ENCODE results near the gene CDK16.

Gene CDK16

DNA sequence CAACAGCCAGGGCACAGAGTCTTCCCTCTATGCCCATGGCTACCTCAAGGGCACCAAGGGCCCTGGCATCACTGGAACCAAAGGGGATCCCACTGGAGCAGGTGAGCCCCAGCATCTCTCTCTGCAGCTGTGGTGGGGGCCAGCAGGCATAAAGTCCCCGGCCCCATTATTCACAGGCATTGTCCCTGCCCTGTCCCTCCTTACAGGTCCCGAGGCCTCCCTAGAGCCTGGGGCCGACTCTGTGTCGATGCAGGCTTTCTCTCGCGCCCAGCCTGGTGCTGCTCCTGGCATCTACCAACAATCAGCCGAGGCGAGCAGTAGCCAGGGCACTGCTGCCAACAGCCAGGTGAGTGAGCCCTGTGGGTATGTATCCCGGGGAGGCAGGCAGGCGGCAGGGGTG lies 37.2 kb upstream of the CDK16 start:
- TF ChIP-seq, protein P1, sequence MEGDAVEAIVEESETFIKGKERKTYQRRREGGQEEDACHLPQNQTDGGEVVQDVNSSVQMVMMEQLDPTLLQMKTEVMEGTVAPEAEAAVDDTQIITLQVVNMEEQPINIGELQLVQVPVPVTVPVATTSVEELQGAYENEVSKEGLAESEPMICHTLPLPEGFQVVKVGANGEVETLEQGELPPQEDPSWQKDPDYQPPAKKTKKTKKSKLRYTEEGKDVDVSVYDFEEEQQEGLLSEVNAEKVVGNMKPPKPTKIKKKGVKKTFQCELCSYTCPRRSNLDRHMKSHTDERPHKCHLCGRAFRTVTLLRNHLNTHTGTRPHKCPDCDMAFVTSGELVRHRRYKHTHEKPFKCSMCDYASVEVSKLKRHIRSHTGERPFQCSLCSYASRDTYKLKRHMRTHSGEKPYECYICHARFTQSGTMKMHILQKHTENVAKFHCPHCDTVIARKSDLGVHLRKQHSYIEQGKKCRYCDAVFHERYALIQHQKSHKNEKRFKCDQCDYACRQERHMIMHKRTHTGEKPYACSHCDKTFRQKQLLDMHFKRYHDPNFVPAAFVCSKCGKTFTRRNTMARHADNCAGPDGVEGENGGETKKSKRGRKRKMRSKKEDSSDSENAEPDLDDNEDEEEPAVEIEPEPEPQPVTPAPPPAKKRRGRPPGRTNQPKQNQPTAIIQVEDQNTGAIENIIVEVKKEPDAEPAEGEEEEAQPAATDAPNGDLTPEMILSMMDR (conservative IDR thresholded peaks at IDR 0.05; ENCODE audit: low read depth, low read length): no peak
- no peaks in the 10 kb centered on the region for H3K27me3 ChIP-seq (ENCODE audit: insufficient read depth, low read depth)
- no peaks in the 10 kb centered on the region for H4K20me1 ChIP-seq (ENCODE audit: insufficient read depth)
- H2AFZ ChIP-seq (ENCODE audit: low read depth): no peak overlapping the region
- H3K79me2 ChIP-seq (ENCODE audit: insufficient read depth, low read depth): no peaks in the 10 kb centered on the region
- no peak overlapping the region for H3K4me3 ChIP-seq (IDR thresholded peaks at IDR 0.05; ENCODE audit: insufficient read depth, low read depth, low read length)
- H3K4me1 ChIP-seq (ENCODE audit: low read depth, poor library complexity, severe bottlenecking): no peaks in the 10 kb centered on the region
- no peak overlapping the region for H3K9ac ChIP-seq
- H3K36me3 ChIP-seq (ENCODE audit: insufficient read depth): no peaks in the 10 kb centered on the region; the same call in 1 of the 2 replicates
- no peak overlapping the region for H3K27ac ChIP-seq
- no peak overlapping the region for H3K4me2 ChIP-seq

DNA sequence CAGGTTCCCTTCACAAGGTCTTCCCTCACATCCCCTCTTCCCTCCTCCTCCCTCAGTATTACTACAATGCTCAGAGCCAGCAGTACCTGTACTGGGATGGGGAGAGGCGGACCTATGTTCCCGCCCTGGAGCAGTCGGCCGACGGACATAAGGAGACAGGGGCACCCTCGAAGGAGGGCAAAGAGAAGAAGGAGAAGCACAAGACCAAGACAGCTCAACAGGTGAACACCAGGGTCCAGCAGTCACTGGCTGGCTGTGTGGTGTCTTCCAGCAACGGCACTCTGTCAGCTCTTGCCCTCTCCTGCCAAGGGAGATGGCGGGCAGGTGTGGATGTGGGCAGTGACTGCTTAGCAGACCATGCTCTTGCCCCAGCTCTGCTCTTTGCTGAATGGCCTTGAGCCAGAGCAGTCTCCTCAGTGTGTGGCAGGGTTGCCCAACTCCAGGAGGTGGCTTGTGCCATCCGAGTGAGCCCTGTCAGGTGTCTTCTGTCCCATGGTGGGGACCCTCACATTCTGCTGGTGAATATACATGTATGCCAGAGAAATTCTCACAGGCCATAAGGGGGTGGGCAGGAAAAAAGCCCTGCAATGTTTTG lies 36.3 kb upstream of the CDK16 start:
- no peak overlapping the region for H3K4me2 ChIP-seq
- no peak overlapping the region for H3K4me3 ChIP-seq (IDR thresholded peaks at IDR 0.05; ENCODE audit: insufficient read depth, low read depth, low read length)
- no peaks in the 10 kb centered on the region for H4K20me1 ChIP-seq (ENCODE audit: insufficient read depth)
- no peaks in the 10 kb centered on the region for H3K79me2 ChIP-seq (ENCODE audit: insufficient read depth, low read depth)
- H3K27me3 ChIP-seq (ENCODE audit: insufficient read depth, low read depth): no peaks in the 10 kb centered on the region
- H3K36me3 ChIP-seq (ENCODE audit: insufficient read depth): no peaks in the 10 kb centered on the region
- H3K9ac ChIP-seq: no peak overlapping the region
- no peak overlapping the region for H3K27ac ChIP-seq
- TF ChIP-seq, protein P1 (conservative IDR thresholded peaks at IDR 0.05; ENCODE audit: low read depth, low read length): no peak
- H2AFZ ChIP-seq (ENCODE audit: low read depth): no peak overlapping the region
- no peaks in the 10 kb centered on the region for H3K4me1 ChIP-seq (ENCODE audit: low read depth, poor library complexity, severe bottlenecking)

DNA sequence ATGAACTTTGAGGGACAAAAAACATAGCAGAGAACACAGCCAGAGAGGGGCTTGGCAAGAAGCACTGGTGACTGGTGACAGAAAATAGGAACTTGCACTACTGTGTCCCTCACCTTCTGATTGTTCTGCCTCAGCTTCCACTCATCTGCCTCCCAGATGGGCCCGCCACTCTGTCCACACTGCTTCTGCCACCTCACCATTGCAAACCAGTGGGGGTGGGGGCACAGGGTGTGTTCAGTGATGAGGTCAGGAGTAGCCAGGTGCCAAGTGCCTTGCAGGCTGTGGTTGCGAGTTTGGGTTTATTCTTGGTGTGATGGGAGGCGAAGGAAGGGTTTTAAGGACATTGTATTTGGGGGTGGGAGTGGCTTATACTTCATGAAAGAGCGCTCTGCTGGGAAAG lies 34.0 kb upstream of the CDK16 start:
- H3K9ac ChIP-seq: no peak overlapping the region
- H3K27ac ChIP-seq: no peak overlapping the region
- H4K20me1 ChIP-seq (ENCODE audit: insufficient read depth): no peaks in the 10 kb centered on the region
- no peaks in the 10 kb centered on the region for H3K36me3 ChIP-seq (ENCODE audit: insufficient read depth)
- H3K4me3 ChIP-seq (IDR thresholded peaks at IDR 0.05; ENCODE audit: insufficient read depth, low read depth, low read length): no peak overlapping the region
- no peaks in the 10 kb centered on the region for H3K79me2 ChIP-seq (ENCODE audit: insufficient read depth, low read depth)
- TF ChIP-seq, protein P1 (conservative IDR thresholded peaks at IDR 0.05; ENCODE audit: low read depth, low read length): no peak
- H2AFZ ChIP-seq (ENCODE audit: low read depth): no peak overlapping the region
- H3K4me1 ChIP-seq (ENCODE audit: low read depth, poor library complexity, severe bottlenecking): no peaks in the 10 kb centered on the region
- H3K4me2 ChIP-seq: no peak overlapping the region
- H3K27me3 ChIP-seq (ENCODE audit: insufficient read depth, low read depth): no peaks in the 10 kb centered on the region

DNA sequence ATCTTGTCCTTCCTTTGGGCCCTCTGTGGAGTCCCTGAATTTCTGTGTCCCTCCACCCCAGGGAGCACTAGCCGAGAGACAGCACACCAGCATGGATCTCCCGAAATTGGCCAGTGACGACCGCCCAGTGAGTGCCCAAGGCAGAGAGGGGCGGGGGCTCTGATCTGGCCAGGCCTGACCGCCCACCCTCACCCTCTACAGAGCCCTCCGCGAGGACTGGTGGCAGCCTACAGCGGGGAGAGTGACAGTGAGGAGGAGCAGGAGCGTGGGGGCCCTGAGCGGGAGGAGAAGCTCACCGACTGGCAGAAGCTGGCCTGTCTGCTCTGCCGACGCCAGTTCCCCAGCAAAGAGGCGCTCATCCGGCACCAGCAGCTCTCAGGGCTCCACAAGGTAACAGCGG lies 33.2 kb upstream of the CDK16 start:
- peaks cover 2% of the 10 kb centered on the region for H3K4me1 ChIP-seq (ENCODE audit: low read depth, poor library complexity, severe bottlenecking)
- no peak overlapping the region for H3K4me3 ChIP-seq (IDR thresholded peaks at IDR 0.05; ENCODE audit: insufficient read depth, low read depth, low read length)
- H3K9ac ChIP-seq: no peak overlapping the region
- H4K20me1 ChIP-seq (ENCODE audit: insufficient read depth): no peaks in the 10 kb centered on the region
- TF ChIP-seq, protein P1 (conservative IDR thresholded peaks at IDR 0.05; ENCODE audit: low read depth, low read length): no peak
- H3K36me3 ChIP-seq (ENCODE audit: insufficient read depth): no peaks in the 10 kb centered on the region
- H2AFZ ChIP-seq (ENCODE audit: low read depth): no peak overlapping the region
- no peaks in the 10 kb centered on the region for H3K79me2 ChIP-seq (ENCODE audit: insufficient read depth, low read depth)
- H3K27me3 ChIP-seq (ENCODE audit: insufficient read depth, low read depth): no peaks in the 10 kb centered on the region
- no peak overlapping the region for H3K27ac ChIP-seq
- no peak overlapping the region for H3K4me2 ChIP-seq
